SU-DHL-6 (cell line): ENCODE measurements around the gene EXOC6B.

Experiments
- CTCF ChIP-seq: fragments of 200-600 bp; sonication (generic); IDR thresholded peaks from one replicate; pipeline ENCODE4 v1.5.1; 2017; ENCODE audit warnings: antibody characterized with exemption, mild to moderate bottlenecking, low read length, moderate library complexity; ENCODE audit not compliant: insufficient read depth, poor library complexity, severe bottlenecking
- EZH2phosphoT487 ChIP-seq: fragments of 200-600 bp; sonication (generic), shearing (Covaris generic); conservative IDR thresholded peaks from 2 replicates; pipeline ENCODE4 v1.6.1; 2018; ENCODE audit warnings: mild to moderate bottlenecking, antibody characterized with exemption, low read length, moderate library complexity, mixed read lengths

DNA sequence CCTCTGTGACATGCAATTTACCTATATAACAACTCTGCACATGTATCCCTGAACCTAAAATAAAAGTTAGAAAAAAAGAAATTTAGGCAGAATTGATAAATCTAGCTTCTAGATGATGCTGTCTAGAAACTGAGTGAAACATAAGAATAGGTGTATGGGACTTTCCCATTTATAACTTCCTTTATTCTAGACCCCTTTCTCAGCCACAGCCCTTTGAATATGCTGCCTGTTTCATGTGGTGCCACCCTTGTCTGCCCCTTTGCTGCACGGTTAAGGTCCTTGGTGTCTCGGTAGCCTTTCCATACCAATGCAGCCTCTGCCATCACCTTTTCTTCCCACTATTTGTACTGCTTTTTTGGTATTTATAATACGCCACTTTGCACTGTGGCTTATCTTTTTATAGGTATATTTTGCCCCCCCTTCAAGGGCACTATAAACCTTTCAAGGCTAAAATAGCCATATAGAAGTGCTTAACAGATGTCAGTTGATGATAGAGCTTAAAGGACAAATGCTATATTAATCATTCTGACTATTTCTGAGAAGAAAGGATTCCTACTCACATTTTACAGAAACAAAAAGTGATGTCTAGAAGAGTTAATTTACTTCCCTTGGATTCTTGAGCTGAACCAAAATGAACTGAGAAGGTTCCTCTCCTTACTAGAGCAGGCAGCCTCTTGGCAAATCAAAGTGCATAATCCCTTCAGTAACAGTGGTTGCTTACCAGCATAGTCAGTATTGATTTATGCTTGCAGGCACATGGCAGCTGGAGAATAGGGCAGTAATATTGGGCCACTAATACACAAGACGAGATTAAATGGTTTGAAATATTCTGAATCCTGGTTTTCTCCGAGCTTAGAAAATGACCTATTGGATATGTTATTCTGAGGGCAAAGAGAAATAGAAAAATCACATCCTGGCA, 590.1 kb downstream of the EXOC6B start:
- no peak for TF ChIP-seq CTCF
- no peak for TF ChIP-seq EZH2phosphoT487
